AG04450 (cell line): ENCODE measurements around the gene STK26. TPM values are rescaled to one million over a fixed set of nuclear protein-coding genes. Genes with fewer than 3 reads are reported as not detected.

Experiments
- CTCF ChIA-PET: fragments of 300-600, 350-600 bp; formaldehyde crosslinking; extraction: SDS; loops from one replicate; lab custom pipeline; 2022; ENCODE audit warnings: antibody characterized with exemption, inconsistent platforms; lab: Charles Lee
- POLR2A ChIA-PET: fragments of 350-600 bp; formaldehyde crosslinking; extraction: SDS; loops from one replicate; lab custom pipeline; 2021; ENCODE audit warnings: antibody characterized with exemption, inconsistent platforms; lab: Yijun Ruan, JAX
- DNase-seq: peaks from one replicate; pipeline ENCODE4 v3.0.0-alpha.2; 2011; ENCODE audit warnings: low read depth, low spot score
- H3K27ac ChIP-seq: one replicate; pipeline ENCODE4 v1.5.1; 2012; ENCODE audit warnings: low read depth, low read length, control low read depth
- H3K27me3 ChIP-seq: one replicate; pipeline ENCODE4 v1.6.0; 2012; ENCODE audit warnings: low read length; ENCODE audit not compliant: control insufficient read depth, insufficient read depth
- H3K4me3 ChIP-seq: 2 replicates; pipeline ENCODE4 v1.5.1; 2011; ENCODE audit warnings: mild to moderate bottlenecking, low read depth, low read length, control low read depth
- H3K9me3 ChIP-seq: 2 replicates; pipeline ENCODE4 v1.5.1; 2012; ENCODE audit warnings: low read length; ENCODE audit not compliant: control insufficient read depth, insufficient read depth
- CTCF ChIP-seq: IDR thresholded peaks from 2 replicates; pipeline ENCODE4 v1.5.1; 2011; ENCODE audit warnings: low read depth, low read length, control low read depth, inconsistent platforms
- polyA plus RNA-seq: library from polyadenylated mRNA; depleted of rRNA; stranded (reverse); fragments of >200 nt; gene quantifications from 2 replicates; pipeline ENCODE4 v1.2.3, GENCODE V29; 2011

The STK26 gene
- polyA plus RNA-seq, 1 experiment, result 0.61 TPM

GRCh38 chrX:132115792-132116191 lies 92.7 kb downstream of the STK26 start:
- ChIA-PET POLR2A (no interaction called here), CTCF (no interaction called here)
- Histone ChIP-seq H3K9me3 (no peaks in the 10 kb centered on the region), H3K4me3 (no peak overlapping the region), H3K27ac (no peak overlapping the region), H3K27me3 (no peaks in the 10 kb centered on the region)
- TF ChIP-seq CTCF, result no peak
- DNase-seq, result no peak

- CTCF ChIA-PET, result no interaction called here
- Histone ChIP-seq H3K9me3 (no peaks in the 10 kb centered on the region), H3K4me3 (no peak overlapping the region), H3K27ac (no peak overlapping the region), H3K27me3 (no peaks in the 10 kb centered on the region)
- POLR2A ChIA-PET, result no interaction called here
- DNase-seq, result no peak
- TF ChIP-seq CTCF, result no peak
These were observed 95.3 kb downstream of the STK26 start for GRCh38 chrX:132118358-132118757.

GRCh38 chrX:132119283-132119682 lies 96.2 kb downstream of the STK26 start:
- Histone ChIP-seq H3K9me3 (no peaks in the 10 kb centered on the region), H3K27ac (no peak overlapping the region), H3K27me3 (no peaks in the 10 kb centered on the region), H3K4me3 (no peak overlapping the region)
- no peak for DNase-seq
- POLR2A ChIA-PET, result no interaction called here
- TF ChIP-seq CTCF, result no peak
- CTCF ChIA-PET, result interaction anchor here (0.5 kb wide), 1 partner anchor 28 kb away, joined by 3 read pairs; no protein-coding TSS in a partner anchor

GRCh38 chrX:132119821-132120515 lies 96.9 kb downstream of the STK26 start:
- H3K9me3 ChIP-seq, result no peaks in the 10 kb centered on the region
- no peaks in the 10 kb centered on the region for H3K27me3 ChIP-seq
- no peak overlapping the region for H3K27ac ChIP-seq
- ChIA-PET CTCF (interaction anchor here (0.6 kb wide), 1 partner anchor 28 kb away, joined by 3 read pairs; no protein-coding TSS in a partner anchor), POLR2A (no interaction called here)
- TF ChIP-seq CTCF, result no peak
- no peak for DNase-seq
- H3K4me3 ChIP-seq, result no peak overlapping the region

- no peak for TF ChIP-seq CTCF
- no peak for DNase-seq
- Histone ChIP-seq H3K4me3 (no peak overlapping the region), H3K9me3 (no peaks in the 10 kb centered on the region), H3K27ac (no peak overlapping the region), H3K27me3 (no peaks in the 10 kb centered on the region)
- POLR2A ChIA-PET, result no interaction called here
- CTCF ChIA-PET, result interaction anchor here (0.6 kb wide), 1 partner anchor 29 kb away, joined by 3 read pairs; no protein-coding TSS in a partner anchor
These were observed 97.8 kb downstream of the STK26 start for GRCh38 chrX:132120913-132121312.
